ENCODE results near the gene FGD2.

Gene FGD2

DNA sequence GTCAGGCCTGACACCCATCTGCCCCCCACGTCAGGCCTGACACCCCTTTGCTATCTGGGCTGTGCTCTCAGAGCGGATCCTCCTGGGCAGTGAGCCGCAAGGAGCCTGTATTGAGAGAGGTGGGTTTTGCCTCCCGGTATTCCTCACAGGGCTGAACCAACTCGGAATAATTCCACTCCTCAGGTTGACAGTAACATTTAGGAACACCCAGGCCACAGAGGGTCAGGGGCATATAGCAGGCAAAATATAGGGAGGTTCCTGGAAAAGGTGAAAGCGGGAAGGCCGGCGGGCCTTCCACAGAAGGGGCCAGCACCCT is 6.8 kb upstream of the FGD2 start:
- DNase-seq = no peak

DNA sequence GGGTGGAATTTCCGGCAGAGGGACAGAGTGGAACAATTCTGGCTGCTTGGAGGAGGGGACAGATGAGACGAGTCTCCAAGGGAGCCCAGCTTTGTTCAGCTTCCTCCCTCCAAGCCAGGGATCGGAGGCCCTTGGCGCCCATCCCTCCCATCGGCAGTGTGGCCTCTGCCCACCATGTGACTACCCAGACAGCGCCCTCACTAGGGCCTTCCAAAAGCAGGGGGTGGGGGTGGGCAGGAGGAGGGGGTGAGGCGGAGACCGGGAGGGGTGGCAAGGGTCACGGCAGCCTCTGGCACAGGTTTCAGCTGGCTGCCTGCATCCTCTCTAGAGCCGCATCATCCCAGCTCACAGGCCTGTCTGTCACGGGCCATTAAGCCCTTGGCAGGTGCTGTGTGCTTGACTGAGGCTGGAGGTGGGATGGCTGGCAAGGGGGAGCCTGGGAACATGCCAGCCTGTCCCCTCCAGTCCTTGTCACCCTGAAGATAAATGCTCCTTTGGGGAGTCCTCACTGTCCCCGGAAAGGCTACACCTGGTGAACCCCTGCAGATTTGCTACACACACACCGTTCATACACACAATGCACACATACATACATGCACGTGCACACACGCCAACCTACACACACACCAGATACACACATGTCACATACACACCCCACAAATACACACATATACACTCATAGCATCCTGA is 6.2 kb upstream of the FGD2 start:
- no peak for DNase-seq

DNA sequence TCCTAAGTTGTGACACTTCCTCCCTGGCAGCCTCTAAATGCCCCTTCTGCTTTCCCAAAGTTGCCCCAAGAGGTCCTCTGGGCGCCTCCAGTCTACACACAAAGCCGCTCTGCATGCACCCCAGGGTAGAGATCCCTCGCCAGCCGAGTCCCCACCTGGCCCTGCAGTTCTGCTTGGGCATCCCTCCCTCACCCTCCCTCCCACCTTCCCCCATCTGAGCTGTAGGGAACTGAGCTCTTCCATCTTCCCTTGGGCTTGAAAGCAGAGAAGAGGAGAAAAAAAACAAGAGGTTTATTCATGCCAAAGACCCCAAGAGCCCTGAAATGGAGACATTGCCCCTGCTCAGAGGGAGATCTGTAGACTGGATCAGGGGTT is 5.7 kb upstream of the FGD2 start:
- DNase-seq = no peak

DNA sequence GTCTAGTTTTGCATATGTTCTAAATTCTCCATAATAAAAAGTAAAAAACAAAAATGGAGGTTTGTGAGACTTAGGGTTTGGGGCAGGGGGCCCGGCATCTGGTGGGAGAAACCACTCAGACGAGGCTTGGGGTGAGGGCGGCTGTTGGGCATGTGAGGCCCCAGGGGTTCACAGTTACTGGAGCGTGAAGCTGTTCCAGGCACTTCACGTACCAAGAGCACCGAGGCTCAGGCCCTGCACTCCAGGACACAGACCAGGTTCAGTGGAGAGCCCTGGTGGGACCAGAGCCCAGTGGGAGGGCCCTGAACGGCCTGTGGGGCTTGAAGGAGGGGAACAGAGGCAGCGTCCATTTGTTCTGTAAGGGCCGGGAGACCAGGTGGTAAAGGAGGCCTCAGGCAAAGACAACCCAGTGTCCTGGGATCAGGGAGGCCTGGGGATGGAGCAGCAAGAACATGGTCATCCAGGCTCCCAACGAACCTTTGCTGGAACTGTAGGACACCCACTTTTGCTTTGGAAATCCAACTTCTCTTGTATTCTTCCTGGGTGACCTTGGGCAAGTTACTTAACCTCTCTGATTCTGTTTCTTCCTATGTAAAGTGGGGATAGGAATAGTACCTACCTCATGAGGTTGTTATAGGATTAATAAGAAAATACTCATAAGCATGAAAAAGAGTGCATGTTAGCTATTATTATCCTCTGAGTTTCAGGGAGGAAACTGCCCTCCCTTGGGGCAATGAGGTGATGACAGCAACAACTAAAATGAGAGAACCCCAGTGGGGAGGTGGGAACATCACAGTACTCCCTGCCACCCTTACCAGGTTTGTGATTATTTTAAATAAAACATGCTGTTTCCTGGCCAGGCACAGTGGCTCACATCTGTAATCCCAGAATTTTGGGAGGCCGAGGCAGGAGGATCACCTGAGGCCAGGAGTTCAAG is 1.1 kb upstream of the FGD2 start:
- no peak for DNase-seq

DNA sequence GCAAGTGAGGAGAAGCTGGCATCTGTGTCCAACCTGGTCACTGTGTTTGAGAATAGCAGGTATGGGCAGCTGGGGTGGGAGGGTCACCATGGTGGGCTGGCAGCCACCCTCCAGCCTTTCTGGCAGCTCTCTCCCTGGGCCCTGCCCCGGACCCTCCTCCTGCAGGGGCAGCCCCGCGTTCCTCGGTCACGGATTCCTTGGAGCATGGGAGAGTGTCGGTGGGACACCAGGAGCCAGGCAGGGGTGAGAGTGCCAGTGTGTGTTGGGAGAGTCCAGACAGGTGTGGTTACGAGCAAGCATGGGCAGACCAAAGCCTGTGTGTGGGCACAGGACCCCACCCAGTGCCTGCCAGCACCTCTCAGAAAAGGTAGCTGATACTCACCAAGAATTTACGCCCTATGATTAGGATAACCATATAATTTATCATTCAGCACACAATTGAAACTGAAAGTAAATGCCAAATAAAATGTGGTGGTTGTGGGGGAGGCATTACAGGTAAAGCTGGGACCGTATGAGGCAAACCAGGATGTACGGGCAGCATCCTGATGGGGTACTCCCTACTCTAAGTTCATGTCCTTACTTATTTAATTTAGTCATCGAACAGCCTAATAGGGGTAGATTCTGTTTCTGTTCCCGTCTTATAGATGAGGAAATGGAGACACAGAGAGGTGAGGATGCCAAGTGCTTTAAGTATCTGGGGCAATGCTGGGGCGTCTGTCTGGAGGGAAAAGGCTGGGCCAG is 542 bp downstream of the FGD2 start:
- peak; percentile 67 for DNase-seq

DNA sequence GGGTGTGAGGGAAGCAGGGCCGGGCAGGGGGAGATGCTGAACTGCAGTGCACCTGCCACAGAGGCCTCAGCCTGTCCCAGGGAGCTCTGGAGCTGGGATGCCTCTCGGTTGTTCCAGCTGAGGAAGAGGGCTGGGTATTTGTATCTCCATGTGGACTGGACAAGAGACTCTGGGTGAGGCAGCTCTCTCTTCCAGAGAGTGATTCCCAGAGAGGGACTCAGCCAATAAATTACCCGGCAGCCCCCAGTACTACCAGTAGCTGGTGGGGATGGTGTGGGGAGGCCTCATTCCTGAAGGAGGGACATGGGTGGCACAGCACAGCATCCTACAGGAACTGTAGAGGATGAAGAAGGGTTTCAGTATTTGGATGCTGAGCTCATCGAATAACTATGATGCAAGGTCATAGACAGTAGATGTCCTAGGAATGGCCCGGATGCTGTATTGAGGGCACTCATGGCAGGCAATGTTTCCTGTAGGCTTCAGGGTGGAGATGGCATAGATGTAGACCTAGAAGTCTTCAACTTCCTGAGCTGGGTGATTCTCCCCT is 1.4 kb downstream of the FGD2 start:
- peak; percentile 81 for DNase-seq

DNA sequence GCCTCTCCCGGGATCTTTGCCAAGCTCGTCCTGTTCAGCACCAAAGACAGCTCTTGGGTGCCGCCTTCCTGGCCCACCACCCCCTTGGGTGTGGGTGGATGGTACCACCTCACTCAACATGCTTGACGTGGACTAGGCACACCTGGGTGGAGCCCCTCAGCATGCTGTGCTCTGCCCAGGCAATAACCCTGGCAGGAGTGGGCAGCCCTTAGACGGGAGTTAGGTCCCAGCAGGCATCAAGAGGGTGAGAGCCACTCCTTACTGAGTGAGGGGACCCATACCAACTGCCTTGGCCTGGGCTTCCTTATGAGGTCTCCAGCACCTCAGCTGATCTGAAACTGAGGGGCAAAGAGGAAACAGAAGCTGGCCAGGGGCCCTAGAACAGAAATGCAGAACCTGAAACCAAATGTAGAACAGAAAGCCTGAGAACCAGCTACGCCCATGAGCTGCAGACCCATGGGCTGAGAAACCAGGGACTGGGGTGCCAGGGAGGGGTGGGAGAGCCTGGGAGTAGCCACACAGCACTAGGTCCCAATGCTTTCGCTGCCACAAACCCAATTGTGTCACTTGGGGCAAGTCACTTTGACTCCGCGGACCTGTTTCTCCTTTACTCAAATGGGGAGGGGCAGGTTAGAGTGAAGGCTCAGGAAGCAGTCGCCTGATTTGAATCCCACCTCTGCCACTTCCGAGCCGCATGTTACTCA is 2.0 kb downstream of the FGD2 start:
- peak; percentile 95 for DNase-seq

DNA sequence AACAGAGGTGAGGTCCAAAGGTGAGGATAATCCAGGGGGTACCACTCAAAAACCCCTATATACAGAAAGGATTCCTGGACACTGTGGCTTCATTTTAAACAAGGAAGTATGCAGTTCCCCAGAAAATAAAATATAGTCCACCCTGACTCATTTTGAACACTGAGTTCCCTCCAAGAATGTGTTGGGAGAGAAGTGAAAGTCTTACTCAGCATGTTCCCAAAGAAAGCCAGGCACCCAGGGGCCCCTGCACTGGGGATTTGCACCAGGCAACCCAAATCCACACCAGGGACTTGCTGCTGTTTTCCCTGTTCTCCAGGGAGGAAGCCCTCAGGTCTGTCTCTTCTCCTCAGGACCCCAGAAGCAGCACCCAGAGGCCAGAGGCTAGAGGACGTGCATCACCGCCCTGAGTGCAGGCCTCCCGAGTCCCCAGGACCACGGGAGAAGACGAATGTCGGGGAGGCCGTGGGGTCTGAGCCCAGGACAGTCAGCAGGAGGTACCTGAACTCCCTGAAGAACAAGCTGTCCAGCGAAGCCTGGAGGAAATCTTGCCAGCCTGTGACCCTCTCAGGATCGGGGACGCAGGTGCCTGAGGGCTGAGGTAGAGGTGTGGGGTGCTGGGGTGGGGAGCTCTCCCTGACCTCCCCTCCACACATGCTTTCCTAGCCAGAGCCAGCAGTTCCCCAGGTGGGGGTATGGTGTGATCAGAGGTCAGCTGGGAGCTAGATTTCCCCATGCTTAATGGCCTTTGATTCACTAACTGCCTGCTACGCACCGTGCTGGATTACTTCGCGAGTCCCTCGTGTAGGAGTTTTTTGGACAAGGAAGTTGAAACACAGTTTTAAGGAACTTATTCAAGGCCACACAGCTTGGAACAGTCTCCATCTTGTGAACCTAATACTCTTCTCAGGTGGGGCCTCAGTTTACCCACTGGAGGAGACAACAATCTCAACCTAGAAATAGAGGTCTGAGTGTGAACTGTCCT is 3.3 kb downstream of the FGD2 start:
- DNase-seq = peak; percentile 83

DNA sequence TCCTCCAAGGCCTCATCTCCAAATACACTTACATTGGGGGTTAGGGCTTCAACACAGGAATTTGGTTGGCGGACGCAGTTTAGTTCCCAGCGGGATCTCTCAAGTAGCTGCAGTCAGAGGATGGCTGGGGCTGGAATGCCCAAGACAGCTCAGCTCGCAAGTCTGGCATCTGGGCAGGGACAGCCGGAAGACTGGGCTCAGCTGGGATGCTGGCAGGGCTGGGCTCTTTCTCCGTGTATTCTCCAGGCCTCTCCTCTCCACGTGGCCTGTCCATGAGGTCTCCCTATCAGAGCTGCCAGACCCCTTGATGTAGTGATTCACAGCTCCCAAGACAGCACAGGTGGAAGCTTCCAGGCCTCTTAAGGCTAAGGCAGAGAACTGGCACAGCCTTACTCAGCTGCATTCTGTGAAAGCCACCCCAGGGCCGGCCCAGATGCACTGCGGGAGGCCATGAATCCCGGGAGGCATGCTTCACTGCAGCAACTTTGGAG is 5.0 kb downstream of the FGD2 start:
- DNase-seq = no peak

DNA sequence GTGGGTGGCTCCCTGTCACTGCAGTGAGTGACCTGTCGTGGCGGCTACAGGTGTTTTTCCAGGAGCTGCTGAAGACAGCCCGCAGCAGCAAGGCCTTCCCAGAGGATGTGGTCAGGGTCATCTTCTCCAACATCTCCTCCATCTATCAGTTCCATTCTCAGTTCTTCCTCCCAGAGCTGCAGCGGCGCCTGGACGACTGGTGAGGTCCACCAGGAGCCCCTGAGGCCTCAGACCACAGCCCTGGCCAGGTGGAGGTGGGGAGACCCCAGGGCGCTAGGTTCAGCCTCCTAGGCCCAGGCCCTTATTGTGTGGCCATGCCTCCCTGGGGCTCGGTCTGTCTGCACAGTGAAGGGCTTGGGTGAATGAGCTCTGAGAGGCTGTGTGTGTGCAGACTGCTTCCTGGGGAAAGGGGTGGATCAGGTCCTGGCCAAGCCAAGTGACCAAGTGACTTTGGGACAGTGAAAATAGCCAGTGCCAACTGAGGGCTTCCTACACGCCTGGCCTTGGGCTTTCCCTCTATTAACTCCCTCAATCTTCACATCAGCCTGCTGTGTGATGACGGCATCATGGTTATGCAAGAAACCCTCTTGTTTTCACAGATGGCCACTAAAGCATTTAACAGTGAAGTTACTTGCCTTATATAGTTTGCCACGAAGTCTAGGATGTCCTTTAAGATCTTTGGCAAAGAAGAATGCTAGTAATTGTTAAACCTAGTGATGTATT is 6.4 kb downstream of the FGD2 start:
- peak; percentile 82 for DNase-seq

DNA sequence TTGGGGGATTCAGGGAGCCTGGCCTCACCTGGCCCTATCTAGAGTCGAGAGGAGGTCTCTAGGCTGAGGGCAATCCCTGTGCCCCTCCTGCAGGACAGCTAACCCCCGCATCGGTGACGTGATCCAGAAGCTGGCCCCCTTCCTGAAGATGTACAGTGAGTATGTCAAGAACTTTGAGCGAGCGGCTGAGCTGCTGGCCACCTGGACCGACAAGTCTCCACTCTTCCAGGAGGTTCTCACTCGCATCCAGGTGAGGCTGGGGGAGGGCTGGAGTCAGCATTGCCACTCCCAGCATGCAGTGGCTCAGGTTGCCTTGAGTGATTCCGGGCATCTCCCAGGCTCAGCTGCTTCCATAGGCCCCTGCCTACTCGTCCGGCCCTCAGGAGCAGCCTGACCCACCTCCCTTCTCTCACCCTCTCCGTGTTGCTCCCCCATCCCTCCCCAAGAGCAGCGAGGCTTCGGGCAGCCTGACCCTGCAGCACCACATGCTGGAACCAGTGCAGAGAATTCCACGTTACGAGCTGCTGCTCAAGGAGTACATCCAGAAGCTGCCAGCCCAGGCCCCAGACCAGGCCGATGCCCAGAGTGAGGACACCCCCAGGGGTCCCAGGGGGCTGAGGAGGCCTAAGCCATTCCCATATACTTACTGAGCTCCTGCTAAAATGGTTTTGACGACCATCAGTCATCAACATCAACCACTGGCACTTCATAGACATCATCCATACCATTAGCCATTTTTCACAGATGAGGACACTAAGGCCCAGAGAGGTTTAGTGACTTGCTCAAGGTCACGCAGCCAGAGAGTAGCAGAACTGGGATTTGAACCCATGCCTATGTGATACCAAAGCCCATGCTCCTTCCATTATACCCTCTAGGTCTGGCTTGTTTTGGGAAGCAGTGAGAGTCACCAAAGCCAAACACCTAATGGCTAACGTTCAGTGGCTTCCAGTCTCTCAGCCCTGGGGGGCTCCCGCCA is 8.3 kb downstream of the FGD2 start:
- no peak for DNase-seq

DNA sequence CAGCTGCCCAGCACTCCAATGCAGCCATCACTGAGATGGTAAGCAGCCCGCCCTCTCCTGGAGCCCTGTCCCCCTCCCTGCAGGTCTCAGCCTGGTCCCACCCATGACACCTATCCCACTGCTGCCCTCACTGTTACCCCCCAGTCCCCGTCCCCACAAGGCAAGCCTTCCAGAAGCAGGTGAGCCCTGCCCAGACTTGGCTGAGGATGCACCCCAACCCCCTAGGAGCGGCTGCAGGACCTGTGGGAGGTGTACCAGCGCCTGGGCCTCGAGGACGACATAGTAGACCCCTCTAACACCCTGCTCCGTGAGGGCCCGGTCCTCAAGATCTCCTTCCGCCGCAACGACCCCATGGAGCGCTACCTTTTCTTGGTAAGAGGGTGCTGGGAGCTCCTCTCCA is 9.2 kb downstream of the FGD2 start:
- DNase-seq = no peak

DNA sequence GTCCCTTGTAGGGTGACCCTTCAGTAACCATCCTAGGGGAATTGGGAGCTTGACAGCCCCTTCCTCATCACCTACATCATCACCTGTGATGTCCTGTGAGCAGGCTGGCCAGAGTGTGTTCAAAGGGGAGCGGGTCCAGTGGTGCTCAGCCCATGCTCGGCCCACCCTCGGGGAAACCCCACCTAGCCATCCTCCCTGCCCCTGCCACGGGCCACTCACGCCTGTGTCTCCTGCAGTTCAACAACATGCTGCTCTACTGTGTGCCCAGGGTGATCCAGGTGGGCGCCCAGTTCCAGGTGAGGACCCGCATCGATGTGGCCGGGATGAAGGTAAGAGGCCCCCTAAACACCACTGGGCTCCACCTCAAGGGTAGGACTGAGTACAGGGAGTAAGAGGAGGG is 10.1 kb downstream of the FGD2 start:
- no peak for DNase-seq

DNA sequence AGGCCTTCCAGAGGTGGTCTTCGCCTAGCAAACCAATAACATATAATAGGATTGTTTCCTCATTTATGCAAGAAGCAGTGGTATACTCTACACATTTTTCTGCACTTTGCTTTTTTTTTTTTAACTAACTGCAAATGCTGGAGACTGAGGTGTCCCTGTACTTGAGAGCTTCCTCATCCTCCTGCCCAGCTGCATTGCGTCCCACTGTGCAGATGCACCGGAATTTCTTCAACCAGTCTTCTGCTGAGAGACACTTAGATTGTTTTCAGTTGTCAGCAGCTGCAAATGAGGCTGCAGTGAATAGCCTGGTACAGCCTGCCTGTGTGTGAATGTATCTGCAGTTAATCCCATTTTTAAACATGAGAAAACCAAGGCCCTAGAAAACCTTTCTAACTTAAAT is 11.5 kb downstream of the FGD2 start:
- no peak for DNase-seq

DNA sequence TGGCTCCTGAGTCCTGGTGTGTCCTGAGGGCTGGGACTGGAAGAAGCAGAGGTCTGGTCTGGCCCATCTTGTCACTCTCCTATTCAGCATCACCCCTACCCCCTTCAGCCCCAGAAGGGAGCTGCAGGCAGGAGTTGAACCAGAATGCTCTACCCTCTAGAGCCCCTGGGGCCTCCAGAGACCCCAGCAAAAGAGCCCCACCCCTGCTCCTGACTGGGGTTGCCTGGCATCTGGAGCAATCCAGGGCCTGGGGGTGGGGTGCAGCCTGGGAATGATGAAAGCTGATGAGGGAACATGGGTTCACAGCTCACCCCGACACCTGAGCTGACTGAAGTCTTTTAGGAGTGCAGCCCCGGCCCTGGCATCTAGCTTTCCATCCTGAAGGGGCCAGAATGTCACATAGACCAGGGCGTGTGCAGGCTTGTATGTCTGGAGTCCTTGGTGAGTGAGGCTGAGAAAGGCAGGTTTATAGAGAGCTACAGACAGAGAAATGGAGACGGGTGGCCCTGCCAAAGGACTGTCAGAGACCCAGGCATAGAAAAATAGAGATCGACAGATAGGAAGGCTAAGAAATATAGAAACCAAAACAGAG is 12.2 kb downstream of the FGD2 start:
- no peak for DNase-seq

DNA sequence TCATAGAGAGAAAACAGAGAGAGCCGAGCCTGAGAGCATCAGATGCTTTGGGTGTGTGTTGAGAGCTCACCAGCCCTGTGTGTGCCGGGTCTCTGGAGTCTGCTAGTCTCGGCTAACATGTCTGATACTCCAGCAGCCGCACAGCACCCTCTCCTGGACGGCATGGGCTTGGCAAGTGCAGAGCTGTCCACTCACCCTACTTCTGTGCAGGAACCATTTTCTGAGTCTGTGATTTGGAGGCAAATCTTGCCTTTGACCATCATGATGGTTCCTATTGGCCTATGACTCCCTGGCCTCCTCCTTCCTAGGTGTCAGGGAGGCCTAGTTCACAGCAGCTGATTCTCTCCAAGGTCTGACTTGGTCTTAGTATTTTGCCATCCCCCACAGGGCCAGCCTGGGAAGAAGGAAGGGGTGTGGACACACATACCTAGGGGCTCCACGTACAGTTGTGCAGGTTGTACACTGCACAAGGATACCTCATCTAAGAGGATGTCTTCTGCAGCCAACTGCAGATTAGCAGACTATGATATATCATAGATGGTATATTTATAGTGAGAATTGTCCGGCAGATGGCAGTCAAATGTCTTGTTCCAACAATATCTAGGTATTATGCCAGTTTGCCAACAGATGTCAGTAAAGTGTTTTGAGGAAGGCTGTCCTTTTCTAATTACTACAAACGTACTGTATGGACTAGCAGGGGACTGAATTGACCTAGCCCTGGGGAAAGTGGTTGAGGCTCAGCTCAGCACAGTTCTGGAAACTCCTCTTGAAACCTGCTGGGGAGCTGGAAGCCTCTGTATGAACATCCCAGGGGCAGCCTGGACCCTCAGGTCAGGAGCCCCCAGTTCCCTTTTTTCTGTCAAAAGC is 13.0 kb downstream of the FGD2 start:
- peak; percentile 86 for DNase-seq

DNA sequence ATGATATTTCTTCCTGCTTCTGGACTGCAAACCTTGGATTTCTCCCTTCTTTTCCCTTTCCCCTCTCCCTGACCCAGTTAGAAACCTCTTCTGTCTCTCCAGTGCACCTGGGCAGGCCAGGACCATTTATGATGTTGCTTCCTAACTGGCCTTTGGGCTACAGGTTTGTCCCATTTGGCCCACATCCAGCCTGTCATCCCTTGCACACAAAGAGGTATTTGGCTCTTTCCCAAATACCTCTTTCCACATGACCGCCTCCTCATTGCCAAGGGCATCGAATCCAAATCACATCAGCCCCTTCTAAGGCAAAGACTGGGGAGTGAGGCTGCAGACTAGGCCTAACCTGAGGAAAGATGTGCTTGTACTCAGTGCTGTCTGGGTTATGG is 13.6 kb downstream of the FGD2 start:
- no peak for DNase-seq

DNA sequence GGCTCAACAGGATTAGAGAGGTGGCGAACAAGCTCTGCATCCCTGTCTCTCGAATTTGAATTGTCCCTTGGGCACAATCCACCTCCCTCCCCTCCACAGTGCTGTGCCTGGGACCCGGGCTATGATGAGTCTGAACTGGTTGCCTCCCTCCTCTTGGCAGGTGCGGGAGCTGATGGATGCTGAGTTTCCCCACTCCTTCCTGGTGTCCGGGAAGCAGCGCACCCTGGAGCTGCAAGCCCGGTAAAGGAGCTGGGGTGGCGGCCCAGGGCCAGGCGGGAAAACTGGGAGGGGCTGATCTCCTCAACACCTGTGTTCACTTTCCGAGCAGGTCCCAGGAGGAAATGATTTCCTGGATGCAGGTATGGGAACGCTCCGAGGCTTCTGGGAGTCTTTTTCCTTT is 14.9 kb downstream of the FGD2 start:
- no peak for DNase-seq
